ENCODE results near the gene PGRMC2.

DNA sequence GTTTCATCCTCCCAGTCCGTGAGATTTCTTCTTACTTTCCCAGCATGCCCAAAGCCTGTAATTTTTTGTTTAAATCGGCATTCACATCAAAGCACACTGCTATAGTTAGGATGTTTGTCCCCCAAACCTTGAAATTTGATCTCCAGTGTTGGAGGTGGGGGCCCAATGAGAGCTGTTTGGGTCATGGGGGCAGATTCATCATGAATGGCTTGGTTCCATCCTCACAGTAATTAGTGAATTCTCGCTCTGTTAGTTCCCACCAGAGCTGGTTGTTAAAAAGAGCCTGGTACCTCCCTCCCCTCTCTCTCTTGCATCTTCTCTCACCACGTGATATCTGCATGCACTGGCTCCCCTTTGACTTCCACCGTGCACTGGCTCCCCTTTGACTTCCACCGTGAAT lies 40.5 kb upstream of the PGRMC2 start:
- TF ChIP-seq, protein P1, sequence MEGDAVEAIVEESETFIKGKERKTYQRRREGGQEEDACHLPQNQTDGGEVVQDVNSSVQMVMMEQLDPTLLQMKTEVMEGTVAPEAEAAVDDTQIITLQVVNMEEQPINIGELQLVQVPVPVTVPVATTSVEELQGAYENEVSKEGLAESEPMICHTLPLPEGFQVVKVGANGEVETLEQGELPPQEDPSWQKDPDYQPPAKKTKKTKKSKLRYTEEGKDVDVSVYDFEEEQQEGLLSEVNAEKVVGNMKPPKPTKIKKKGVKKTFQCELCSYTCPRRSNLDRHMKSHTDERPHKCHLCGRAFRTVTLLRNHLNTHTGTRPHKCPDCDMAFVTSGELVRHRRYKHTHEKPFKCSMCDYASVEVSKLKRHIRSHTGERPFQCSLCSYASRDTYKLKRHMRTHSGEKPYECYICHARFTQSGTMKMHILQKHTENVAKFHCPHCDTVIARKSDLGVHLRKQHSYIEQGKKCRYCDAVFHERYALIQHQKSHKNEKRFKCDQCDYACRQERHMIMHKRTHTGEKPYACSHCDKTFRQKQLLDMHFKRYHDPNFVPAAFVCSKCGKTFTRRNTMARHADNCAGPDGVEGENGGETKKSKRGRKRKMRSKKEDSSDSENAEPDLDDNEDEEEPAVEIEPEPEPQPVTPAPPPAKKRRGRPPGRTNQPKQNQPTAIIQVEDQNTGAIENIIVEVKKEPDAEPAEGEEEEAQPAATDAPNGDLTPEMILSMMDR (IDR thresholded peaks at IDR 0.05) = no peak
- TF ChIP-seq EZH2 (IDR thresholded peaks at IDR 0.05; ENCODE audit: borderline replicate concordance, insufficient read depth, low read depth, low read length, poor library complexity, severe bottlenecking) = no peak

All from B cell (primary cell).